ENCODE results near the gene PIAS3.

DNA sequence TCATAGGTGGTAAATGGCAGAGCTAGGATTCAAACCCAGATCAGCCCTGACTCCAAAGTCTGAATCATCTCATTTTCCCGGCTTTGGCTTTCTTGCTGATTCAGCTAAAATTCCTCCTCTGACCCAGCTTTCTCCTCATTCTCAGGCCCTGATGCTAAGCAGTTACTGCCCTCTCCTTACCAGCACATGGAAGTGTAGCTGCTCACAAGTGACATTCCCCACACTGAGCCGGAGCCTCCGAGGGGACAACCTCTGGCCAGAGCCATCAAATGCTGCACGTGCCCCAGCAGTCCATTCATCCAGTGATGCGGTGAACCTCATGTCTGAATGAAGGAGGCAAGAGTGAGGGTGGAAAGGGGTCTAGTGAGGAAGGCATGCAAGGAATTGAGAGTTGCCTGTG is 39.9 kb upstream of the PIAS3 start:
- no peak for TF ChIP-seq TAF1 (IDR thresholded peaks at IDR 0.05; ENCODE audit: borderline replicate concordance, low read depth, low read length)
- no peak for TF ChIP-seq ATF3 (IDR thresholded peaks at IDR 0.05; ENCODE audit: borderline replicate concordance, extremely low read depth, low read depth, low read length)
- no peak for TF ChIP-seq CTCF (IDR thresholded peaks at IDR 0.05 in 2 of 3, conservative IDR thresholded peaks at IDR 0.05 in 1 of 3; ENCODE audit: control insufficient read depth in 2 of 3, extremely low read depth in 1 of 3, insufficient read depth in 1 of 3, low read depth in 3 of 3, low read length in 3 of 3)
- no peak for TF ChIP-seq POLR2A (IDR thresholded peaks at IDR 0.05; ENCODE audit: low read depth, low read length)
- TF ChIP-seq, protein P1, sequence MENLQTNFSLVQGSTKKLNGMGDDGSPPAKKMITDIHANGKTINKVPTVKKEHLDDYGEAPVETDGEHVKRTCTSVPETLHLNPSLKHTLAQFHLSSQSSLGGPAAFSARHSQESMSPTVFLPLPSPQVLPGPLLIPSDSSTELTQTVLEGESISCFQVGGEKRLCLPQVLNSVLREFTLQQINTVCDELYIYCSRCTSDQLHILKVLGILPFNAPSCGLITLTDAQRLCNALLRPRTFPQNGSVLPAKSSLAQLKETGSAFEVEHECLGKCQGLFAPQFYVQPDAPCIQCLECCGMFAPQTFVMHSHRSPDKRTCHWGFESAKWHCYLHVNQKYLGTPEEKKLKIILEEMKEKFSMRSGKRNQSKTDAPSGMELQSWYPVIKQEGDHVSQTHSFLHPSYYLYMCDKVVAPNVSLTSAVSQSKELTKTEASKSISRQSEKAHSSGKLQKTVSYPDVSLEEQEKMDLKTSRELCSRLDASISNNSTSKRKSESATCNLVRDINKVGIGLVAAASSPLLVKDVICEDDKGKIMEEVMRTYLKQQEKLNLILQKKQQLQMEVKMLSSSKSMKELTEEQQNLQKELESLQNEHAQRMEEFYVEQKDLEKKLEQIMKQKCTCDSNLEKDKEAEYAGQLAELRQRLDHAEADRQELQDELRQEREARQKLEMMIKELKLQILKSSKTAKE (IDR thresholded peaks at IDR 0.05; ENCODE audit: low read depth, poor library complexity, severe bottlenecking) = no peak
- no peak for TF ChIP-seq CBX3 (IDR thresholded peaks at IDR 0.05; ENCODE audit: borderline replicate concordance, low read depth)
- TF ChIP-seq RAD51 (IDR thresholded peaks at IDR 0.05) = no peak
- no peak for TF ChIP-seq GABPA (IDR thresholded peaks at IDR 0.05; ENCODE audit: low read depth)
- no peak for TF ChIP-seq ASH2L (IDR thresholded peaks at IDR 0.05; ENCODE audit: borderline replicate concordance, low read depth)
- TF ChIP-seq MAX (IDR thresholded peaks at IDR 0.05; ENCODE audit: low read depth, low read length) = no peak
- TF ChIP-seq ZZZ3 (IDR thresholded peaks at IDR 0.05; ENCODE audit: control insufficient read depth, insufficient read length, low read depth) = no peak
- no peak for TF ChIP-seq USF1 (IDR thresholded peaks at IDR 0.05; ENCODE audit: borderline replicate concordance, extremely low read length, insufficient read depth, low read depth, low read length)
